ENCODE results near the gene ROR2.
"Not testable (repeated sequence)": the region's sequence is repeated elsewhere in the genome, so short reads cannot be mapped to it uniquely, and the experiment has no call there.

Gene ROR2

DNA sequence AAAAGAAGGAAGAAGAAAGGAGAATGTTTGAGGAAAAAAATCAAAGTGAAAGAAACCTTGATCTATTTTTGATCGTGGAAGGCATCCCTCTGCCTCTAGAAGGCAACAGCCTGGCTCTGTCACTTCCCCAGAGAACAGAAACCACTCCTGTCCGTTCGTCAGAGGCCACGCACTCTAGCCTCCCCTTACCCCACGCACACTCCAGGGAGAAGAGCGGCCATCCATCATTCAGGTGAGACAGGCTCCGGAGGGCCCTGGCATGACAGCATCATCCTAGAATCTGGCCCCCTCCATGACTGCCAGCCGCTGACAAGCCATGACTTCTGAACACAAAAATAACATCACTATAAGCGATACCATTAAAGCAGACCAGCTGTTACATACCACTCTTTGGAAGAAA is 135.8 kb downstream of the ROR2 start:
- DNase-seq, result no peak

DNA sequence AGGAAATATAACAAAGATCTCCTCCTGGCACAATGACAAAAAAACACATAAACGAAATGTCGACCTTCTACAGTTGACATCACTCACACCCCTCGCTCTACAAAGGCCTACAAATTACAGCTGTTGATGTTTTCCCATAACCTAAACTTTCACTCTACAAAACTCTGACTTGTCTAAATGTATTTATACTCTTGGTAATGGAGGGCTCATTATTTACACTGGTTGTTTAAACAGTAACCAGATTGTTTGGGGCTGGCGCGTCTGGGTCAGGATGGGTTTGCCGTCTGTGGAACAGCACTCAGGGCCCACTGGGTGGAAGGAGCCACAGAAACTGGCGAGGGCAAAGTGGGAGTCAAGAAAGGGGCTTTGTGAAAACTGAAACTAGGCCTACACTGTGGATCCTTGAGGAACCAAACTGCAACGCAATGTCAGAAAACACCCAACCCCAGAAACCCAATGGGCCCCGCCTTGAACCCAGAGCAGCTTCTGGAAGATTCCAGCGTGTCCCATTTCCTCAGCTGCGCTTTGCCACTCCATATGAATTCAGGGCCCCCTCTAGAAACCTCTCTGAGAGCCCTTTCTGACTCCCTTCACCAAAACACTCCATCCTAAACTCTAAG is 136.7 kb downstream of the ROR2 start:
- no peak for DNase-seq

DNA sequence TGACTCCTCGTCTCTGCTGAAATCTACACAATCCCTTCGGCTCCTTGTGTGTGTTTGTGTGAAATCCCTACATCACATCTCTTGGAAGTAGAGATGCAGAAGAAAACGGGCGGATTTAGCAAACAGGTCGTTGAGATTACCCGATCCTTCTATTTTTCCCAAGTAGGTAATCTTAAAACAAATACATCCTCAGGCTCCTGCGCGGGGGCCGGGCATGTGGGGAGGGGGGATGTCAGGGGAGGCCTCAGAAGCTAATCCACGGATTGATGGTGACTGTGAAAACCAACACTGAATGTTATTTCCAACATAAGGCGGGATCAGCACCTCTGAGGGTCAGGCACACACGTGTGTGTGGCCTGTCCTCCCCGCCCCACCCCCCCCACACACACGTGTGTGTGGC is 137.8 kb downstream of the ROR2 start:
- no peak for DNase-seq

DNA sequence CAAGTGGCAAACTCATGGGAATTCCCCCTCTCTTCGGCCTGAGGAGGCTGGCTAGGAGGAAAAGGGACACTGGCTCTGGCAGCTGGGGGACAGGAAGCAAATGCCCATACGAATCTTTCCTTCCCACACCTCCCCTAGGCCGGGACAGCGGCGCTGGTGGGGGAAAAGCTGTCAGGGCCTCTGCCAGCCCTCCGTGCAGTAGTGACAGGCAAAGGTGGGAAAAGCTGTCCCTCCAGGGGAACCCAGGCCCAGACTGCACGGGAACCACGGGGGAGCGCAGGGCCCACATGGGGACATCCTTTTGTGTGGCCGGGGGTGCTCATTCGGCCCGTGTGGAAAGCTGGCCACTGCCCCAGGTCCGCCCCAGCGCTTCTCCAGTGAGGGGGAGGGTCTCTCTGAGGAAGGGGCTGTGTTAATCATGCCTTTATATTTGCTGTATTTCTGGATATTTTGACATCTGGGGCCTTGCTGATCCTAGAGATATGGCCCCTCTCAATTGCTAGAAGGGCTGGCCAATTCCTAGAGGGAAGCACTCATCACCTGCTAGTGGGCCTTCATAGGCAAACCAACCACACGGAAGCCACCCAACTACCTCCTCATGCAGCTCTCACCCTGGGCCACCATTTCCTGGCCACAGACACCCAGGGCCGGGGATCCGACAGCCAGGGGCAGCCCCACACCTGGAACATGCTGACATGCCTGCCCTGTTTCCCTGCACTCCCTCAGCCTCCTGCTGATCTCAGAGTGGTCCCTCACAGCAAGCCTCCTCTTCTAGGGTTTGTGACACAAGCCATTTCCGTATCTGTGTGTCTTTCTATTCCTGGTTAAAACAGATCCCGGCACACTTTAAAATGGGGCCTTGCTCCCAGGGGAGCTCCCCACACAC is 138.8 kb downstream of the ROR2 start:
- DNase-seq, result no peak

- DNase-seq, result no peak
These were observed 139.6 kb downstream of the ROR2 start for GRCh38 chr9:91810286-91810905.

GRCh38 chr9:91809581-91810285 is 140.3 kb downstream of the ROR2 start:
- DNase-seq, result no peak

DNA sequence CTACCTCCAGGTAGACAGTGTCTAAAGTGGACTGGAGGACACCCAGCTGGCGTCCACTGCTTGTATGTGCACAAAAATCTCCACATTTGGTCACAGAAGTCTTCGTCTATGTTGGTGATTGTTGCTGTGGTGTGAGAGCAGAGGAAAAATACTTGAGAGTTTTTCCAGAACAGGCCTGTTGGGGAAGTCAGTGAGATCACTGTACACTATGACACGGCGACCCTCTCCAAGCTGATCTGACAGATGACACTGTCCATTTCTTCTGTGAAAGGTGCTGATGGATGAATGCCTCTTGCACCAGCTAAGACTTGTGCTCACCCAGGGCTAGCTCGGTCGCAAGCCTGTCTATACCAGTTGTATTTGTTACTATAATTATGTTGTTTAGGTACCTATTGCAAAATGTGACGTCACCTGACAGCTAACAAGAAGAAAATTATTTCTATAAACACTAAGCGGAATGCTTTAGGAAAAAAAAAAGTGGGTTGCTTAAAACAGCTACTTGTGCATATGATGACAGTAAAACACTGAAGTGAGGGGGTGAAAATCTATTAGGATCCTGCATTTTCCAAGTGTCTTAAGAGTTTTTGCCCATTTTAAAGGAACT is 142.3 kb downstream of the ROR2 start:
- no peak for DNase-seq

DNA sequence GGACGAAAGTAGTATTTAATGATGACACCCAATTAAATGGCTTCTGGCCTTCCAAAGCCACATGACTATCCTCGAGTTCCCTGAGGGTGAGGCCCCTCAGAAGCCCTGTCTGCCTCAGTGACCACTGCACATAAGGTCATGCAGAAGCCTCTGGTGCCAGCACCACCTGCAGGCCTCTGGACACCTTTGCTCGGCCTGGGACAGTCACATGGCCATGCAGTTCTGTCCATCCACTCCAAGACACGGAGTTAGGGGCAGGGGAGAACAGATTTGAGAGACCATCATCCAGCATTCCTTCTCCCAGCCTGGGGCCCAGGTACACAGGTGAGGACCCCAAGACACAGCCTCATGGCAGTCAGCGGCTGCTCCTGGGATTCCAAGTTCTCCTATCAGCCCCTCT is 145.0 kb downstream of the ROR2 start:
- no peak for DNase-seq

GRCh38 chr9:91803970-91804752 is 145.9 kb downstream of the ROR2 start:
- DNase-seq, result no peak

DNA sequence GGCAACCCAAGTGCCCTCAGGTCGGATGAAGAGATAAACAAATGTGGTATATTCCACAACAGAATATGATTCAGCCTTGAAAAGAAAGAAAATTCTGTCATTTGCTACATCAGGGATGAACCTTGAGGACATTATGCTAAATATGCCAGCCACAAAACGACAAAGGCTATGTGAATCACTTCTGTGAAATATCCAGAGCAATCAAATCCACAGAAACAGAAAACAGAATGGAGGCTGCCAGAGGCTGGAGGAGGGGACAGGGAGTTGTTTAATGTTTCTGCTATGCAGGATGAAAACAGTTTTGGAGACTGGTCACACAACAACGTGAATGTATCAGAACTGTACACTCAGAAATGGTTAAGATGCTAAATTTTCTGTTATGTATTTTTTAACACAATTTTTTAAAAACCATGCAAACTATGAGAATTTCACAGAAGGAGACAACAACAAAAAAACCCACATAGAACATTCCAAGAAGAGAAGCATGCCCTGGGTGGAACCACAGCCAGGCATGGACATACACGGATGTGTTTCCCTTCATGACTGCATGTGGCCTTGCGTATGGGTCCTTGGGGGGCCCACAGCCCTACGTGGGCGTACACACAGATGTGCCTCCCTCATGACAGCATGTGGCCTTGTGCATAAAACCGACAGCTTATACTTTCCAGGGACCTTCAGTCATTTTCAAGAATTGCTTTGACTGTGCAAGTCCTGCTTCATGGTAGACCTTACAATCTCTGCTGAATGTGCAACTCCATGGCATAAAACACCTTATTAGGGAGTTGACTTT is 146.7 kb downstream of the ROR2 start:
- DNase-seq, result no peak

GRCh38 chr9:91802391-91802790 is 147.6 kb downstream of the ROR2 start:
- DNase-seq, result no peak

DNA sequence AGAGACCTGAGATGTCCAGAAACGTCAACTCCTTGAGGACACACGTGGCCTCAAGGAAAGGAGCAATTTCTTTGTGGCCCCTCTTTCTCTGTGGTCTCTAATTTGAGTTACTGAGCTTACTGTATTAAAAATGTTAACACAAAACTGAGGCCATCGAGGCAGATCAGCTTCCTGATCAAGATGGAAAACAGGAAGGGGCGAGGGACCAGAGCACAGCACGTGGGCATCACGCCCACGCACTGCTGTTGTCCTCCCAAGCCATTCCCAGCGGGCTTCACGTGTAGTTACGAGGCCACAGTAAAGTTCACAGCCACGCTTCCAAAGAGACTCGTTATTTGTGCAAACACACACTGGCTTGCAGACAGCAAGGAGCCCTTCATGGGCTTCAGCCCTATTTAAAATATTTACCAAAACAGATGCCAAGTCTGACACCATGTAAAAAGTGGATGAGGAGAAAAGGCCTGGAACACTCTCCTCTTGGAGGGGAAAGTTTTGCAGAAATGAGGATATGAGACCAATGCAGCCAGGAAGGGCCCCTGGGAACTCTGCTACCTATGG is 149.5 kb downstream of the ROR2 start:
- no peak for DNase-seq

GRCh38 chr9:91799113-91799744 is 150.8 kb downstream of the ROR2 start:
- no peak for DNase-seq

- DNase-seq, result not testable (repeated sequence)
These were observed 151.5 kb downstream of the ROR2 start for GRCh38 chr9:91798273-91799112.

- DNase-seq, result not testable (repeated sequence)
These were observed 152.5 kb downstream of the ROR2 start for GRCh38 chr9:91797517-91797916.

DNA sequence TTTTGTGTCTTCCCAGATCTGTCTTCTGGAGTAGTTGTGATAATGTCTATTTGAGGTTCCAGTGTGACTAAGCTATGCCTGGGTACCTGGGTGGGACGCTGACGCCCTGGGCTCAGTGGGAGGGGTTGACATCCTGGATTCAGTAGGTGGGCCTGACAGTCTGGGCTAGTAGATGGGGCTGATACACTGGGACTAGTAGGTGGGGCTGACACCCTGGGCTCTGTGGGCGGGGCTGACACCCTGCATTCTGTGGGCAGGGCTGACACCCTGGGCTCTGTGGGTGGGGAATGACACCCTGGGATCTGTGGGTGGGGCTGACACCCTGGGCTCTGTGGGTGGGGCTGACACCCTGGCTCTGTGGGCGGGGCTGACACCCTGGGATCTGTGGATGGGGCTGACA is 153.5 kb downstream of the ROR2 start:
- not testable (repeated sequence) for DNase-seq

DNA sequence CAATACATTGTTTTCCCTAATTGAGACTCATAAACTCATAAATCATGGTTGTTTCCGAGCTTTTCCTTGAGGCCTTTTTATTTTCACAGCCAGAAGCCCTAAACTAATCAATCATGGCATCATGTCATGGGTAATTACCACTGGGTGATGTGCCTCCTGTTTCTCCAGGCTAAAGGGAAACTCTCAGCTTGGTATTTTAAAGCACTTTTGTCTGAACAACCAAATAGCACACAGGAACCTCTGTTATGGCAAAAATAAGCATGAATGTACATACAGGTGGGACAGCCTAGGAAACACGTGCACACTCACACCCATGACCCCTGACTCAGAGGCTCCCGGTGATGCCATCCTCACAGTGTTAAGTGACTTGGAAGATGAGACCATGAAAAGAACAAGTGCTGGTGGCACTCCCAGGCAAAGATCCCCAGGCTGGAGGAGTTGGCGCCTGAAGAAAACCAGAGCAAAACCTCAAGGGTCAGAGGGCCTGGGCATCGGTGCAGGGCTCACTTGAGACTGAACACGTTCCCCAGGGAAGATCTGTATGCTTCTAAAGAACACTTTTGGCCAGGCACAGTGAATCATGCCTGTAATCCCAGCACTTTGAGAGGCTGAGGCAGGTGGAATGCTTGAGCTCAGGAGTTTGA is 154.3 kb downstream of the ROR2 start:
- DNase-seq, result no peak

- DNase-seq, result not testable (repeated sequence)
These were observed 156.7 kb downstream of the ROR2 start for GRCh38 chr9:91793371-91793770.

- DNase-seq, result no peak
These were observed 159.1 kb downstream of the ROR2 start for GRCh38 chr9:91790917-91791316.
